ENCODE results near the gene NCBP2L.

DNA sequence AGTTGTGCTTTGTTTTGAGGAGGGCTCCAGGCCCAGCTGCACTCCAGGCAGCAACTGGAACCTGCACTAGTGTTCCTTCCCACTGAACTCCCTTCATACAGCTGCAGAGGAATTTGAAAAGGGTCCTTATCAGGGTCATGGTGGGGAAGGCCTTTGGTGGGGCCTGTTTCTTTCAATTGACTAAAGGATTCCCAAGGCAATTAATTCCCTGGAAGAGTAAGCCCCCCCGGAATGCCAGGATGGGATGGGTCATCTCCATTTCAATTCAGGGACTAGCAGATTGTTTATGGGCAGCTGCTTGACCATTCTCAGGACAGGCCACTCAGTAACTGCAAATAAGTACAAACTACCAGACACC lies 47.3 kb upstream of the NCBP2L start:
- TF ChIP-seq, protein P1, sequence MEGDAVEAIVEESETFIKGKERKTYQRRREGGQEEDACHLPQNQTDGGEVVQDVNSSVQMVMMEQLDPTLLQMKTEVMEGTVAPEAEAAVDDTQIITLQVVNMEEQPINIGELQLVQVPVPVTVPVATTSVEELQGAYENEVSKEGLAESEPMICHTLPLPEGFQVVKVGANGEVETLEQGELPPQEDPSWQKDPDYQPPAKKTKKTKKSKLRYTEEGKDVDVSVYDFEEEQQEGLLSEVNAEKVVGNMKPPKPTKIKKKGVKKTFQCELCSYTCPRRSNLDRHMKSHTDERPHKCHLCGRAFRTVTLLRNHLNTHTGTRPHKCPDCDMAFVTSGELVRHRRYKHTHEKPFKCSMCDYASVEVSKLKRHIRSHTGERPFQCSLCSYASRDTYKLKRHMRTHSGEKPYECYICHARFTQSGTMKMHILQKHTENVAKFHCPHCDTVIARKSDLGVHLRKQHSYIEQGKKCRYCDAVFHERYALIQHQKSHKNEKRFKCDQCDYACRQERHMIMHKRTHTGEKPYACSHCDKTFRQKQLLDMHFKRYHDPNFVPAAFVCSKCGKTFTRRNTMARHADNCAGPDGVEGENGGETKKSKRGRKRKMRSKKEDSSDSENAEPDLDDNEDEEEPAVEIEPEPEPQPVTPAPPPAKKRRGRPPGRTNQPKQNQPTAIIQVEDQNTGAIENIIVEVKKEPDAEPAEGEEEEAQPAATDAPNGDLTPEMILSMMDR (IDR thresholded peaks at IDR 0.05) = no peak
- TF ChIP-seq ZFX (IDR thresholded peaks at IDR 0.05; ENCODE audit: borderline replicate concordance) = no peak

All from 22Rv1 (cell line).